HepG2 (cell line): ENCODE data around the gene DDX24. TPM values are rescaled to one million over a fixed set of nuclear protein-coding genes. Genes with fewer than 3 reads are reported as not detected.

Experiments
- ATM ChIP-seq: fragments of 450-650 bp; IDR thresholded peaks from 2 replicates; pipeline ENCODE4 v1.7.1; 2017; ENCODE audit warnings: mild to moderate bottlenecking, borderline replicate concordance
- DR1 ChIP-seq: sonication (generic); formaldehyde crosslinking; IDR thresholded peaks from 2 replicates; pipeline ENCODE4 v1.8.0; 2021; ENCODE audit warnings: mild to moderate bottlenecking, missing genetic modification reagents, inconsistent platforms
- REL ChIP-seq: sonication (generic); formaldehyde crosslinking; conservative IDR thresholded peaks from 2 replicates; pipeline ENCODE4 v1.8.0; 2022; ENCODE audit warnings: mild to moderate bottlenecking, missing genetic modification reagents, moderate library complexity
- SSRP1 ChIP-seq: IDR thresholded peaks from 2 replicates; pipeline ENCODE4 v1.6.1; 2016; ENCODE audit warnings: control low read depth
- ZBTB40 ChIP-seq, 2 experiments: fragments of 450-650 bp in 1 of 2; sonication (generic) in 1 of 2; formaldehyde crosslinking in 1 of 2; IDR thresholded peaks; 2 replicates each; pipeline versions ENCODE4 v1.6.1 to v1.8.0; 2016 to 2022; ENCODE audit warnings: antibody characterized with exemption in 1 of 2, mild to moderate bottlenecking in 1 of 2, missing genetic modification reagents in 1 of 2
- ZNF432 ChIP-seq: sonication (generic); formaldehyde crosslinking; IDR thresholded peaks from 2 replicates; pipeline ENCODE4 v1.5.0; 2020; ENCODE audit warnings: missing genetic modification reagents, mild to moderate bottlenecking, borderline replicate concordance
- ZNF619 ChIP-seq: sonication (generic); formaldehyde crosslinking; IDR thresholded peaks from 2 replicates; pipeline ENCODE4 v1.4.0; 2020; ENCODE audit warnings: mild to moderate bottlenecking, missing genetic modification reagents
- polyA plus RNA-seq, 8 experiments: library from polyadenylated mRNA; depleted of rRNA in 3 of 8; stranded (reverse) in 7 of 8; unstranded in 1 of 8; fragments of >200 nt; fragmentation: Illumina TruSeq in 4 of 8; extraction: Trizol in 4 of 8; gene quantifications; 2 replicates each; pipeline versions ENCODE4 v1.2.1 to v1.2.3, GENCODE V29; 2011 to 2016; ENCODE audit warnings: low read depth in 4 of 8, missing spikeins in 1 of 8, mixed read lengths in 1 of 8; ENCODE audit not compliant: insufficient read depth in 1 of 8
- total RNA-seq, 5 experiments: library from RNA; depleted of rRNA; stranded (reverse); fragments of >200 nt; fragmentation: Illumina TruSeq; extraction: Trizol; gene quantifications; 2 replicates each; pipeline ENCODE4 v1.2.3, GENCODE V29; 2016; ENCODE audit warnings: low read depth in 1 of 5

Gene DDX24
- total and polyA plus RNA-seq, 2 of the 13 experiments (the other 11 are each of a cell fraction or from before 2014, with no cell fraction given), result 67.3 to 149 TPM

DNA sequence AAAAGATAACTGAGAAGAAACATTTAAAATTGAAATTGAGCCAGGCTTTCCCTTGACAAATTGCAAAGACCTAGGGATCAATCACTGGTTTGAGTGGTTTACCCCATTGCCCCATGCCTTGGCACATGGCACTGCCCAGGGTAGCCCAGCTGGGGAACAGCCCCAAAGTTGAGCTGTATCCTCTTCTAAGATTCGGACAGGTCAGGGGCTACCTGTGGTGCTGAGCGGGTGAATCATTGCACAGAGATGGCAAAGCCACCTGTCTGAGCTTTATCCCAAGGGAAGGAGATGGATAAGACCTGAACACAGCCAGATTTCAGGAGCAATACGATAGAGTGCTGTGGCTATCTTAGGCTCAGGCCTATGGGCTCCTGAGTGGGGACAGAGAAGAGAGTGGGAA lies 41.4 kb upstream of the DDX24 start (continued):
- TF ChIP-seq REL (CRISPR knock-in tag), result no peak
- no peak for TF ChIP-seq DR1 (CRISPR knock-in tag)
- no peak for TF ChIP-seq ATM
- TF ChIP-seq ZNF432 (CRISPR knock-in tag), result no peak
- TF ChIP-seq ZBTB40 (IDR thresholded peaks at IDR 0.05), result no peak
- no peak for TF ChIP-seq ZBTB40 (CRISPR knock-in tag; IDR thresholded peaks at IDR 0.05)
- no peak for TF ChIP-seq ZNF619 (CRISPR knock-in tag)
- no peak for TF ChIP-seq SSRP1 (CRISPR knock-in tag)
